ENCODE data around the gene KCNH4.

The KCNH4 gene

DNA sequence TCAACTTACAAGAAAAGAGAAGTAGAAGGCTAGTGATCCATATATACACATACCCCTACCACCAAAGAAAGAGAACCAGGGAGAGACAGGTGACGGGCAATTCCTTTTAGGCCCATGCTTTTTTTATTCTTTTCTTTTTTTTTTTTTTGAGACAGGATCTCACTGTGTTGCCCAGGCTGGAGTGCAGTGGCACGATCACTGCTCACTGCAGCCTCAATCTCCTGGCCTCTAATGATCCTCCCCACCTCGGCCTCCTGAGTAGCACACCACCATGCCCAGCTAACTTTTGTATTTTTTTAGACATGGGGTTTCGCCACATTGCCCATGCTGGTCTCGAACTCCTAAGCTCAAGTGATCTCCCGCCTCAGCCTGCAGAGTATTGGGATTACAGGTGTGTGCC is 53.5 kb downstream of the KCNH4 start:
- WGBS (ENCODE audit: insufficient coverage), result 100% methylated on average over 2 of the region's 6 CpGs
- DNase-seq, result no peak
- H3K4me3 ChIP-seq (ENCODE audit: control insufficient read depth in 1 of 7, extremely low read depth in 1 of 7, insufficient read depth in 4 of 7, low read depth in 2 of 7, low read length in 6 of 7), result no peak overlapping the region
- peaks cover 5 to 71% (median 50%) of the 10 kb centered on the region in 4 experiments for H3K36me3 ChIP-seq (ENCODE audit: control insufficient read depth in 4 of 4, insufficient read depth in 4 of 4, low read length in 3 of 4)
- ChIA-PET CTCF (interaction anchor here (1.0 to 6.1 kb wide), 3 partner anchors 12 to 101 kb away, joined by 4 to 24 read pairs (median 7); no protein-coding TSS in a partner anchor), POLR2A (no interaction called here)
- H3K9me3 ChIP-seq (ENCODE audit: control extremely low read depth in 1 of 5, control insufficient read depth in 4 of 5, insufficient read depth in 2 of 5, low read depth in 1 of 5, low read length in 4 of 5), result no peaks in the 10 kb centered on the region
- no peaks in the 10 kb centered on the region for H3K27me3 ChIP-seq (replicated peaks in 2 of 5; ENCODE audit: control insufficient read depth in 4 of 5, insufficient read depth in 5 of 5, low read length in 4 of 5)
- H3K4me1 ChIP-seq (ENCODE audit: control extremely low read depth in 1 of 4, control insufficient read depth in 4 of 4, insufficient read depth in 4 of 4, low read length in 3 of 4), result peaks cover 13 to 33% (median 23%) of the 10 kb centered on the region in 4 experiments
- H3K27ac ChIP-seq (ENCODE audit: insufficient read depth in 1 of 2, low read depth in 1 of 2, low read length in 2 of 2, poor library complexity in 1 of 2, severe bottlenecking in 2 of 2), result no peak overlapping the region

DNA sequence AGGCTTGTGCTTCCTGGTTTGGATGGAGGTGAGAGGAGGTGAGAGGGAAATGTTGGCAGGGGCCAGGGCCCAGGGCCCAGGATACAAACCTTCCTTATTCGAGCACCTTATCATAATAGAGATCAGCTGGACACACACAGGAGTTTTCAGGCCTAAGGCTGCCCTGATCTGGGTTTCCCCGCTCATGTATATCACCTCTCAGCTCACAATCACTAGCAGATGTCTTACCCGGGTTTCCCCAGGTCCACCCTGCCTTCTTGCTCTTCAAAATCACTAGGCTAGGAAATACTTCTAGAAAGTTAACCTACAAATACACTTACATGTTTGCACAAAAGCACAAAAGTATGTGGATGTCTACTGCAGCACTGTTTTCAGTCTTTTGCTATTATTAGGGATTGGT is 54.1 kb downstream of the KCNH4 start:
- H3K9me3 ChIP-seq (ENCODE audit: control extremely low read depth in 1 of 5, control insufficient read depth in 4 of 5, insufficient read depth in 2 of 5, low read depth in 1 of 5, low read length in 4 of 5), result no peaks in the 10 kb centered on the region
- DNase-seq, result no peak
- WGBS (ENCODE audit: insufficient coverage), result 100% methylated on average over 1 of the region's 3 CpGs
- CTCF ChIA-PET, result interaction anchor here (1.2 to 6.1 kb wide), 2 partner anchors 9 to 12 kb away, joined by 3 to 24 read pairs; no protein-coding TSS in a partner anchor
- peaks cover 7 to 27% (median 17%) of the 10 kb centered on the region in 4 experiments for H3K4me1 ChIP-seq (ENCODE audit: control extremely low read depth in 1 of 4, control insufficient read depth in 4 of 4, insufficient read depth in 4 of 4, low read length in 3 of 4)
- POLR2A ChIA-PET, result no interaction called here
- H3K27ac ChIP-seq (ENCODE audit: insufficient read depth in 1 of 2, low read depth in 1 of 2, low read length in 2 of 2, poor library complexity in 1 of 2, severe bottlenecking in 2 of 2), result no peak overlapping the region
- H3K36me3 ChIP-seq (ENCODE audit: control insufficient read depth in 4 of 4, insufficient read depth in 4 of 4, low read length in 3 of 4), result peaks cover 5 to 71% (median 51%) of the 10 kb centered on the region in 4 experiments
- no peaks in the 10 kb centered on the region for H3K27me3 ChIP-seq (replicated peaks in 2 of 5; ENCODE audit: control insufficient read depth in 4 of 5, insufficient read depth in 5 of 5, low read length in 4 of 5)
- H3K4me3 ChIP-seq (ENCODE audit: control insufficient read depth in 1 of 7, extremely low read depth in 1 of 7, insufficient read depth in 4 of 7, low read depth in 2 of 7, low read length in 6 of 7), result no peak overlapping the region

DNA sequence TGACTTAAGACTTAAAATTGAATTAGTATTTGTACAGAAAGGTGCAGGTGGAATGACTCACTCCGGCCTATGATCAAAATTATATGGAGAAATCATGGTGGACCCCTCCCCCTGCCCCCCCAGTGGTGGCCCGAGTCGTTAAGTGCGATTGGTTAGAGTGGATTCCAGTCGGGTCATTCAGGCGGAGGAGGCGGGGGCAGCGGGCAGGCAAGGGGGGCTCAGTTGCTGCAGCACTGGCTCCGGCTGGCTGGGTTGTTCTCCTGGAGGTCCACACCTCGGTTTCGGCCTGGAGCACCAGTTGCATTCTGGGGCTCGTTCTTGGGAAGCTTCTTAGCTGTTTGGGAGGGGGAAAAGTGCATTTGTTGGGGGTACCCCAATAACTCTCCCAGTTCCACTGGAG is 55.4 kb downstream of the KCNH4 start:
- CTCF ChIA-PET, result interaction anchor here (0.8 to 6.1 kb wide), 2 partner anchors 8 to 13 kb away, joined by 3 to 24 read pairs; no protein-coding TSS in a partner anchor
- H3K36me3 ChIP-seq (ENCODE audit: control insufficient read depth in 4 of 4, insufficient read depth in 4 of 4, low read length in 3 of 4), result peaks cover 5 to 66% (median 49%) of the 10 kb centered on the region in 4 experiments
- POLR2A ChIA-PET, result interaction anchor here (0.5 kb wide), 1 partner anchor 61 kb away, joined by 4 read pairs; no protein-coding TSS in a partner anchor
- WGBS (ENCODE audit: insufficient coverage), result 98% methylated on average over 9 of the region's 12 CpGs
- no peaks in the 10 kb centered on the region for H3K27me3 ChIP-seq (replicated peaks in 2 of 5; ENCODE audit: control insufficient read depth in 4 of 5, insufficient read depth in 5 of 5, low read length in 4 of 5)
- H3K9me3 ChIP-seq (ENCODE audit: control extremely low read depth in 1 of 5, control insufficient read depth in 4 of 5, insufficient read depth in 2 of 5, low read depth in 1 of 5, low read length in 4 of 5), result no peaks in the 10 kb centered on the region
- no peak overlapping the region for H3K4me3 ChIP-seq (ENCODE audit: control insufficient read depth in 1 of 7, extremely low read depth in 1 of 7, insufficient read depth in 4 of 7, low read depth in 2 of 7, low read length in 6 of 7)
- H3K4me1 ChIP-seq (ENCODE audit: control extremely low read depth in 1 of 4, control insufficient read depth in 4 of 4, insufficient read depth in 4 of 4, low read length in 3 of 4), result peaks cover 0 to 21% (median 10%) of the 10 kb centered on the region in 4 experiments
- peak overlapping the region in 1 of 2 experiments; percentile 14 for H3K27ac ChIP-seq (ENCODE audit: insufficient read depth in 1 of 2, low read depth in 1 of 2, low read length in 2 of 2, poor library complexity in 1 of 2, severe bottlenecking in 2 of 2)
- DNase-seq, result no peak

DNA sequence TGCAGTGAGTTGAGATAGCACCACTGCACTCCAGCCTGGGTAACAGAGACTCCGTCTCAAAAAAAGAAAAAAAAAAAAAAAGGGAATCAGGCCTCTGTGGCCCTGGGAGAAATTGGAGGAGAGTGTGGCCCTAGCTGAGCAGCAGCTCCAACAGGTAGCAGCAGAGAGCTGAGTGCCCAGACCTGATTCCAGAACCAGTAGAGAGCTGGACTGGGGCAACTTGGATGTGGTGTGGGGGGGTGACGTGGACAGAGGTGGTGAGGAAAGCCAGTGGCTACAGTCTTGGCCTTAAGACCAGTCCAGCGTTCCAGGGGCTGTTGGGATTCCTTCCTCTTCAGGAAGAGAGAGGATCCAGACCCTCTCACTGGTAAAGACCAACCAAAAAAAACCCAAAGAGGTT is 56.7 kb downstream of the KCNH4 start:
- Histone ChIP-seq H3K27ac (ENCODE audit: insufficient read depth in 1 of 2, low read depth in 1 of 2, low read length in 2 of 2, poor library complexity in 1 of 2, severe bottlenecking in 2 of 2) (no peak overlapping the region), H3K9me3 (ENCODE audit: control extremely low read depth in 1 of 5, control insufficient read depth in 4 of 5, insufficient read depth in 2 of 5, low read depth in 1 of 5, low read length in 4 of 5) (no peaks in the 10 kb centered on the region), H3K36me3 (ENCODE audit: control insufficient read depth in 4 of 4, insufficient read depth in 4 of 4, low read length in 3 of 4) (peaks cover 5 to 55% (median 40%) of the 10 kb centered on the region in 4 experiments), H3K4me3 (ENCODE audit: control insufficient read depth in 1 of 7, extremely low read depth in 1 of 7, insufficient read depth in 4 of 7, low read depth in 2 of 7, low read length in 6 of 7) (no peak overlapping the region), H3K4me1 (ENCODE audit: control extremely low read depth in 1 of 4, control insufficient read depth in 4 of 4, insufficient read depth in 4 of 4, low read length in 3 of 4) (peaks cover 0 to 23% (median 13%) of the 10 kb centered on the region in 4 experiments), H3K27me3 (replicated peaks in 2 of 5; ENCODE audit: control insufficient read depth in 4 of 5, insufficient read depth in 5 of 5, low read length in 4 of 5) (no peaks in the 10 kb centered on the region)
- ChIA-PET POLR2A (interaction anchor here (0.6 to 0.8 kb wide), 2 partner anchors 9 to 67 kb away, joined by 4 to 5 read pairs; no protein-coding TSS in a partner anchor), CTCF (no interaction called here)
- DNase-seq, result no peak
- WGBS (ENCODE audit: insufficient coverage), result 100% methylated on average over 1 of the region's 3 CpGs

DNA sequence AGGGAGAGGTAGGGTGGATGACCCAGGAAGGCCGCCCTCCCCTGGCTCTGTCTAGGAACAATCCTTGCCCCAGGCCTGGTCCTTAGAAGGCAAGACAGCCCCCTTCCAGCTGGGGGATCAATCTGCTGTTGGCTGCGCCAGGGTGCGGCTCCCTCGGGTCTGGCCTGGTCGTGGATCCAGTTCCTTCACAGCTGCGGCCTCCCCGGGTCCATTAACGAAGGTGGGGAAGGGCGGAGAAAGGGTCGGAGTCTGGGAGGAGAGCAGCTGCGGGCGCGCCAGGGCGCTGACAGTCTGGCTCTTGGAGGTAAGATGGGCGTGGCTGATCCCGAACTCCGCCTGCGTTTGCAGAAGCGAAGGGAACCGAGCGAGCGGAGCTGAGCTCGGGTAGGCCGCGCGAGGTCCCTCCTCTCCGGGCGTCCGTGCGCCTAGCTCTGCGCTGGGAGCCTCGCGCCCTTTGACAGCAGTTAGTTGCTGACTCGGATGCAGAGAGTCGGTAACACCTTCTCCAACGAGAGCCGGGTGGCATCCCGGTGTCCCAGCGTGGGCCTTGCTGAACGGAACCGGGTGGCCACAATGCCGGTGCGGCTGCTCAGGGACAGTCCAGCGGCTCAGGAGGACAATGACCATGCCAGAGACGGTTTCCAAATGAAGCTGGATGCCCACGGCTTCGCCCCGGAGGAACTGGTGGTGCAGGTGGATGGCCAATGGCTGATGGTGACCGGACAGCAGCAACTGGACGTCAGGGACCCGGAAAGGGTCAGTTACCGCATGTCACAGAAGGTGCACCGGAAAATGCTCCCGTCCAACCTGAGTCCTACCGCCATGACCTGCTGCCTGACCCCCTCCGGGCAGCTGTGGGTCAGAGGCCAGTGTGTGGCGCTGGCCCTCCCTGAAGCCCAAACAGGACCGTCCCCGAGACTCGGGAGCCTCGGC is 58.3 kb downstream of the KCNH4 start, which contains the start of gene HSPB9:
TSS of gene HSPB9 (plus strand) at position 434 of the 933 bp plus-strand sequence. CDS start at position 481, 47 bp downstream.
- no peaks in the 10 kb centered on the region for H3K27me3 ChIP-seq (replicated peaks in 2 of 5; ENCODE audit: control insufficient read depth in 4 of 5, insufficient read depth in 5 of 5, low read length in 4 of 5)
- H3K4me1 ChIP-seq (ENCODE audit: control extremely low read depth in 1 of 4, control insufficient read depth in 4 of 4, insufficient read depth in 4 of 4, low read length in 3 of 4), result peaks cover 0 to 15% (median 13%) of the 10 kb centered on the region in 4 experiments
- H3K9me3 ChIP-seq (ENCODE audit: control extremely low read depth in 1 of 5, control insufficient read depth in 4 of 5, insufficient read depth in 2 of 5, low read depth in 1 of 5, low read length in 4 of 5), result no peaks in the 10 kb centered on the region
- POLR2A ChIA-PET, result interaction anchor here (0.6 kb wide), 1 partner anchor 487 kb away, joined by 3 read pairs; the partner anchor contains the start of genes RETREG3 and TUBG1
- H3K36me3 ChIP-seq (ENCODE audit: control insufficient read depth in 4 of 4, insufficient read depth in 4 of 4, low read length in 3 of 4), result peaks cover 5 to 46% (median 32%) of the 10 kb centered on the region in 4 experiments
- 97% methylated on average over 60 of the region's 61 CpGs for WGBS (ENCODE audit: insufficient coverage)
- peak within 1 kb of the TSS in 2 of 7 experiments; percentile 63 to 72 for H3K4me3 ChIP-seq (ENCODE audit: control insufficient read depth in 1 of 7, extremely low read depth in 1 of 7, insufficient read depth in 4 of 7, low read depth in 2 of 7, low read length in 6 of 7)
- CTCF ChIA-PET, result interaction anchor here (0.7 to 1.8 kb wide), 5 partner anchors 12 to 283 kb away, joined by 3 to 5 read pairs (median 3); no protein-coding TSS in a partner anchor
- peak within 1 kb of the TSS in 1 of 2 experiments; percentile 54 for H3K27ac ChIP-seq (ENCODE audit: insufficient read depth in 1 of 2, low read depth in 1 of 2, low read length in 2 of 2, poor library complexity in 1 of 2, severe bottlenecking in 2 of 2)
- DNase-seq, result no peak

DNA sequence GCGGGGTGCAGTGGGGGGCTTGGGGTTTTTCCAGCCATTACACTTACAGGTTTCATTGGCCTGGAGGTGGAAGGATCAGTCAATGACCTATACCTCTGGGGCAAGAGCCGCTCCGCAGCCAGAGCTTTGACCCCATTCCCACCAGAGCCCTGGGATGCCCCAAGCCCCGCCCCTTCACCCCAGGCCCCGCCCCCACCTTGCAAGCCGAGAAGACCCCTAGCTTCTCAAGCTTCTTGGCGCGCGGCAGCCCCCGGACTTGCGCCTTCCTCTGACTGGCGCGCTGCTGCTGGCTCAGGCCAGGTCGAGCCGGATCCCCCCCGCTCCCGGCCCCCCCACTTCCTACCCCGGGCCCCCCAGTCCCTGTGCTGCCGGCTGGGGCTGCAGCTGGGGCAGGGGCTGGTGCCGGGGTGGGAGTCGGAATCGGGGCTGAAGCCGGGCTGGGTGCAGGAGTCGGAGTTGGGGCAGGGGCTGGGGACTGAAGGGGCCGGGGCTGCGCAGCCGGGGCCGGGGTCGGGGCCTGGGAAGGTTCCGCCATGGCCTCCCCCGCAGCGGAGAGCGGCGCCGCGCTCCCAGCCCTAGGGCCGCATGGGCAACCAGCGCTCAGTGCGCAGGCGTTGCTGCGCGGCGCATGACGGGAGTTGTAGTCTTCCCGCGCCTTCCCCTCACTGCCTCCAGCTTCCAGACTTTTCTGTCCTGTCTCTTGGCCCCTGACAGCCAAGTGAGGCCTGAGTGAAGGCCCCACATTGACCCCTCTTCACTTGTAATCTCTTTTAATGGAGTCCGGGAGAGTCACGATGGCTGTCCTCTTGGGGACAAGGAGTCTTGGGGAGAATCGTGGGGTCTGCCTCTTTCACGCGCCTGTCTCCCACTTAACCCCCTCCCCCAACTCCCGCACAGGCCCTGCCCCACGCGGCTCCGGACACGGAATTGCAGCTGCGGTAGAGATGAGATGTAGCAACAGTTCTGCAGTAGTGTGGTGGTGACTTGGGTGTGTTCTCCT is 59.9 kb downstream of the KCNH4 start, which contains the start of gene KAT2A:
TSS of gene KAT2A (minus strand) at position 598 of the 1,000 bp plus-strand sequence. CDS start at position 535, 63 bp downstream.
- CTCF ChIA-PET, result interaction anchor here (0.6 to 21.8 kb wide), 17 partner anchors 9 to 159 kb away, joined by 3 to 381 read pairs (median 3); partner anchors contain the start of genes DHX58, DNAJC7, KCNH4 and NKIRAS2
- peaks cover 2 to 43% (median 30%) of the 10 kb centered on the region in 4 experiments for H3K36me3 ChIP-seq (ENCODE audit: control insufficient read depth in 4 of 4, insufficient read depth in 4 of 4, low read length in 3 of 4)
- peak; percentile 56 to 77 (median 69) for DNase-seq
- peak within 1 kb of the TSS; percentile 8 to 72 (median 57) for H3K4me3 ChIP-seq (ENCODE audit: control insufficient read depth in 1 of 7, extremely low read depth in 1 of 7, insufficient read depth in 4 of 7, low read depth in 2 of 7, low read length in 6 of 7)
- WGBS (ENCODE audit: insufficient coverage), result 2% methylated on average over 24 of the region's 57 CpGs
- no peaks in the 10 kb centered on the region for H3K9me3 ChIP-seq (ENCODE audit: control extremely low read depth in 1 of 5, control insufficient read depth in 4 of 5, insufficient read depth in 2 of 5, low read depth in 1 of 5, low read length in 4 of 5)
- H3K27me3 ChIP-seq (replicated peaks in 2 of 5; ENCODE audit: control insufficient read depth in 4 of 5, insufficient read depth in 5 of 5, low read length in 4 of 5), result no peaks in the 10 kb centered on the region
- POLR2A ChIA-PET, result interaction anchor here (0.6 to 1.4 kb wide), 4 partner anchors 10 to 103 kb away, joined by 3 to 9 read pairs (median 3); partner anchors contain the start of gene DNAJC7
- H3K4me1 ChIP-seq (ENCODE audit: control extremely low read depth in 1 of 4, control insufficient read depth in 4 of 4, insufficient read depth in 4 of 4, low read length in 3 of 4), result peaks cover 0 to 15% (median 13%) of the 10 kb centered on the region in 4 experiments
- peak within 1 kb of the TSS in 1 of 2 experiments; percentile 54 for H3K27ac ChIP-seq (ENCODE audit: insufficient read depth in 1 of 2, low read depth in 1 of 2, low read length in 2 of 2, poor library complexity in 1 of 2, severe bottlenecking in 2 of 2)

Data from common myeloid progenitor, CD34-positive (primary cell).